NT2/D1 (cell line): ENCODE measurements around the gene GUCY1A2.

ENCODE experiments used
- SUZ12 ChIP-seq: IDR thresholded peaks from 2 replicates; pipeline ENCODE4 v1.6.1; 2011; ENCODE audit not compliant: insufficient read length, insufficient read depth; ENCODE audit errors: extremely low read depth
- YY1 ChIP-seq: IDR thresholded peaks from 2 replicates; pipeline ENCODE4 v1.6.1; 2011; ENCODE audit not compliant: insufficient read length, insufficient read depth
- ZNF274 ChIP-seq: IDR thresholded peaks from 2 replicates; pipeline ENCODE4 v1.6.1; 2011; ENCODE audit warnings: mild to moderate bottlenecking, low read depth, low read length

GRCh38 chr11:106974831-106975230 lies 43.4 kb downstream of the GUCY1A2 start:
- TF ChIP-seq YY1 (no peak), ZNF274 (no peak), SUZ12 (no peak)
